NT2/D1 (cell line): ENCODE results near the gene KIF16B.
A peak's percentile ranks its signal among the peaks of the same experiment; 100 is the strongest.
"Not testable (repeated sequence)": the region's sequence is repeated elsewhere in the genome, so short reads cannot be mapped to it uniquely, and the experiment has no call there.

Experiments
- DNase-seq: peaks from one replicate; pipeline ENCODE4 v3.0.0-alpha.2; 2011; ENCODE audit warnings: low read depth, low spot score
- H3K27me3 ChIP-seq: 2 replicates; pipeline ENCODE4 v1.6.0; 2011; ENCODE audit warnings: mild to moderate bottlenecking; ENCODE audit not compliant: insufficient read length, insufficient read depth
- H3K36me3 ChIP-seq: 2 replicates; pipeline ENCODE4 v1.6.1; 2011; ENCODE audit warnings: mild to moderate bottlenecking, low read length, mixed read lengths; ENCODE audit not compliant: insufficient read depth, insufficient read length
- H3K4me1 ChIP-seq: 2 replicates; pipeline ENCODE4 v1.5.1; 2011; ENCODE audit not compliant: insufficient read depth, insufficient read length
- H3K4me3 ChIP-seq: 2 replicates; pipeline ENCODE4 v1.5.1; 2011; ENCODE audit warnings: low read depth; ENCODE audit not compliant: insufficient read length
- H3K9ac ChIP-seq: 2 replicates; pipeline ENCODE4 v1.6.0; 2011; ENCODE audit warnings: low read depth; ENCODE audit not compliant: insufficient read length
- H3K9me3 ChIP-seq: 2 replicates; pipeline ENCODE4 v1.5.1; 2011; ENCODE audit warnings: mild to moderate bottlenecking, low read length; ENCODE audit not compliant: insufficient read depth
- SUZ12 ChIP-seq: IDR thresholded peaks from 2 replicates; pipeline ENCODE4 v1.6.1; 2011; ENCODE audit not compliant: insufficient read length, insufficient read depth; ENCODE audit errors: extremely low read depth
- YY1 ChIP-seq: IDR thresholded peaks from 2 replicates; pipeline ENCODE4 v1.6.1; 2011; ENCODE audit not compliant: insufficient read length, insufficient read depth
- ZNF274 ChIP-seq: IDR thresholded peaks from 2 replicates; pipeline ENCODE4 v1.6.1; 2011; ENCODE audit warnings: mild to moderate bottlenecking, low read depth, low read length

KIF16B gene

GRCh38 chr20:16236589-16237241 is 336.5 kb downstream of the KIF16B start:
- peak; percentile 8 for DNase-seq

DNA sequence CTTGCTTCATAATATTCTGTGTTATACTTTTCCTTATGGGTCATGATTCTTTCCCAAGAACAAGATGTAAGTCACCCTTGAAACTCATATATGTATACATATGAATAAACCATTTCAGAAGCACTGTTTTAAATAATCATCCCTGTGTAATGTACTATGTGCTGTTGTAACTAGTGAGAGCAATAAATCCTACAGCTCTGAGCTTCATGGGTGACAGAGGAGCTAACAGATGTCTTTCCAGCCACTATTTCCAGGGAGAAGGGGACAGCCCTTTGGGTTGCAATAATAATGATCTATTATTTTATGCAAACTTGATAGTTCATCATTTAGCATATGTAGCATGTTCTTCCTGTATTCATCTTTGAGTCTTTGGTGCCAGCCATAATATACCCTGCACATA is 342.8 kb downstream of the KIF16B start:
- no peak overlapping the region for H3K9ac ChIP-seq
- H3K36me3 ChIP-seq, result no peaks in the 10 kb centered on the region
- no peak overlapping the region for H3K4me3 ChIP-seq
- H3K4me1 ChIP-seq, result no peaks in the 10 kb centered on the region
- H3K27me3 ChIP-seq, result no peaks in the 10 kb centered on the region
- TF ChIP-seq YY1, result no peak
- no peak for TF ChIP-seq SUZ12
- TF ChIP-seq ZNF274, result no peak
- H3K9me3 ChIP-seq, result no peaks in the 10 kb centered on the region; the same call in 1 of the 2 replicates
- no peak for DNase-seq

More at GRCh38 chr20:16236589-16237241, 336.5 kb downstream of the KIF16B start:
- Histone ChIP-seq H3K9me3 (no peaks in the 10 kb centered on the region), H3K9ac (no peak overlapping the region), H3K4me1 (no peaks in the 10 kb centered on the region), H3K4me3 (no peak overlapping the region), H3K27me3 (no peaks in the 10 kb centered on the region), H3K36me3 (no peaks in the 10 kb centered on the region)
- TF ChIP-seq YY1, result no peak
- TF ChIP-seq SUZ12, result no peak
- no peak for TF ChIP-seq ZNF274

DNA sequence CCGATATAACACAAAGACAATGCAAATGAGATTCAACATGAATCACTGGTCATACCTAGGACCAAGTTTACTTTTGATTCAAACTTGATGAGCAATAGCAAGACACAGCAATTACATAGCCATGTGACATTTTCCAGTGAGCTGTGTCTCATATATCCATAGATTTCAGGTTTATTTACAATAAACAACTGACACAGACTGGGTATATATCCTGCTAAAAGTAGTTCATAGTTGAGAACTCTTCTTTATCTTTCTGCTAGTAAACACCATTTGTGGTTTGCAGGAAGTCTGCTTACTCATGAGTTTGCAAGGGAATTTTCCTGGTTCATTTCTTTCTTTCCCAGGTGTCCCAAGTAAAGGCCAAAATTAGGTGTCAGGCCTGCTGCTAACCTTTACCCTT is 343.4 kb downstream of the KIF16B start:
- Histone ChIP-seq H3K27me3 (no peaks in the 10 kb centered on the region), H3K4me3 (no peak overlapping the region), H3K36me3 (no peaks in the 10 kb centered on the region), H3K9me3 (no peaks in the 10 kb centered on the region; the same call in 1 of the 2 replicates), H3K4me1 (no peaks in the 10 kb centered on the region), H3K9ac (no peak overlapping the region)
- no peak for DNase-seq
- TF ChIP-seq ZNF274 (no peak), YY1 (no peak), SUZ12 (no peak)

DNA sequence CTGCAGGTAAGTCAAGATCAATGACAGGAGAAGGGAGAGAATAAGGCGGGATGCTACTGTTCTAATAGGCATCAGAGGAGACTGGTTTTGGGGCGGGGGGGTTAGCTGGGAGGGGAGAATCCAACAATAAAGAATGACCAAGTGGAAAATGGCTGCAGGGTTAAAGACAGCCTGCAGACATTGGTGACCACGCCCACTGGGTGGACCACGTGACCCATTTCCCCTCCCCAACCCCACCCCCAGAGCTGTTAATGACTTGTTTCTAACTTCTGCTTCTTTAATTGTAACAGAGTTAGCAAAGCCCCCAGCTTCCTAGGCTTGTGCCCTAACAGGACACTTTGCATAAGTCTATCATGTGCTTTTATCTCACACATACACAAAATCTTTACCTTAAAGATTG is 344.5 kb downstream of the KIF16B start:
- no peaks in the 10 kb centered on the region for H3K4me1 ChIP-seq
- no peak for DNase-seq
- TF ChIP-seq SUZ12, result no peak
- no peak for TF ChIP-seq YY1
- TF ChIP-seq ZNF274, result no peak

GRCh38 chr20:16226961-16227360 is 346.3 kb downstream of the KIF16B start:
- H3K9me3 ChIP-seq, H3K4me1 ChIP-seq, H3K36me3 ChIP-seq, H3K9ac ChIP-seq, H3K27me3 ChIP-seq, H3K4me3 ChIP-seq, DNase-seq: not testable (repeated sequence)

More for the DNA sequence above, 344.5 kb downstream of the KIF16B start:
- no peaks in the 10 kb centered on the region for H3K36me3 ChIP-seq
- no peak overlapping the region for H3K9ac ChIP-seq
- no peaks in the 10 kb centered on the region for H3K27me3 ChIP-seq
- no peaks in the 10 kb centered on the region; the same call in 1 of the 2 replicates for H3K9me3 ChIP-seq
- no peak overlapping the region for H3K4me3 ChIP-seq

- no peak overlapping the region for H3K9ac ChIP-seq
- no peaks in the 10 kb centered on the region for H3K4me1 ChIP-seq
- no peak overlapping the region for H3K4me3 ChIP-seq
- no peaks in the 10 kb centered on the region for H3K36me3 ChIP-seq
- H3K27me3 ChIP-seq, result no peaks in the 10 kb centered on the region
- TF ChIP-seq YY1 (no peak), ZNF274 (no peak), SUZ12 (no peak)
- no peak for DNase-seq
- H3K9me3 ChIP-seq, result peaks cover 4% of the 10 kb centered on the region; the same call in 1 of the 2 replicates
These were observed 348.4 kb downstream of the KIF16B start for GRCh38 chr20:16224836-16225235.

GRCh38 chr20:16222859-16223411 is 350.3 kb downstream of the KIF16B start:
- TF ChIP-seq SUZ12 (no peak), YY1 (no peak)
- H3K27me3 ChIP-seq, result no peaks in the 10 kb centered on the region
- H3K4me3 ChIP-seq, result no peak overlapping the region
- no peak for DNase-seq
- H3K9me3 ChIP-seq, result peaks cover 4% of the 10 kb centered on the region; the same call in 1 of the 2 replicates
- no peaks in the 10 kb centered on the region for H3K36me3 ChIP-seq
- no peak overlapping the region for H3K9ac ChIP-seq
- H3K4me1 ChIP-seq, result no peaks in the 10 kb centered on the region
